HEK293 (cell line): Measurements from ENCODE around the gene FLNC.

ENCODE experiments used
- CTCF ChIP-seq: fragments of 450-650 bp; formaldehyde crosslinking; IDR thresholded peaks from 2 replicates; pipeline ENCODE4 v1.5.1; 2016; ENCODE audit warnings: missing biosample characterization, missing genetic modification characterization
- KLF16 ChIP-seq: fragments of 450-650 bp; formaldehyde crosslinking; IDR thresholded peaks from 2 replicates; pipeline ENCODE4 v1.5.1; 2017; ENCODE audit warnings: missing biosample characterization, missing genetic modification characterization
- PBX3 ChIP-seq: sonication (generic); formaldehyde crosslinking; IDR thresholded peaks from 2 replicates; pipeline ENCODE4 v1.8.1; 2022; ENCODE audit warnings: mild to moderate bottlenecking, moderate library complexity, missing genetic modification reagents
- TCF7L2 ChIP-seq: IDR thresholded peaks from 2 replicates; pipeline ENCODE4 v1.6.1; 2011; ENCODE audit warnings: low read depth, mild to moderate bottlenecking, inconsistent platforms, low read length, moderate library complexity, borderline replicate concordance
- ZNF157 ChIP-seq: fragments of 450-650 bp; formaldehyde crosslinking; IDR thresholded peaks from 2 replicates; pipeline ENCODE4 v1.5.1; 2016; ENCODE audit warnings: missing biosample characterization, missing genetic modification characterization
- ZNF654 ChIP-seq: fragments of 450-650 bp; formaldehyde crosslinking; IDR thresholded peaks from 2 replicates; pipeline ENCODE4 v1.5.1; 2016; ENCODE audit warnings: low read depth, missing biosample characterization, missing genetic modification characterization
- ZSCAN5A ChIP-seq: fragments of 450-650 bp; formaldehyde crosslinking; IDR thresholded peaks from 2 replicates; pipeline ENCODE4 v1.5.1; 2016; ENCODE audit warnings: missing biosample characterization, missing genetic modification characterization

- TF ChIP-seq CTCF (tag by site-specific recombination): no peak
- TF ChIP-seq TCF7L2: no peak
- no peak for TF ChIP-seq ZSCAN5A
- no peak for TF ChIP-seq ZNF654 (tag by site-specific recombination)
- TF ChIP-seq PBX3 (CRISPR knock-in tag): no peak
- no peak for TF ChIP-seq ZNF157
- TF ChIP-seq KLF16: no peak
These were observed 38.5 kb downstream of the FLNC start for GRCh38 chr7:128868624-128869137.
